ENCODE results near the gene PDZD2.

PDZD2 gene

DNA sequence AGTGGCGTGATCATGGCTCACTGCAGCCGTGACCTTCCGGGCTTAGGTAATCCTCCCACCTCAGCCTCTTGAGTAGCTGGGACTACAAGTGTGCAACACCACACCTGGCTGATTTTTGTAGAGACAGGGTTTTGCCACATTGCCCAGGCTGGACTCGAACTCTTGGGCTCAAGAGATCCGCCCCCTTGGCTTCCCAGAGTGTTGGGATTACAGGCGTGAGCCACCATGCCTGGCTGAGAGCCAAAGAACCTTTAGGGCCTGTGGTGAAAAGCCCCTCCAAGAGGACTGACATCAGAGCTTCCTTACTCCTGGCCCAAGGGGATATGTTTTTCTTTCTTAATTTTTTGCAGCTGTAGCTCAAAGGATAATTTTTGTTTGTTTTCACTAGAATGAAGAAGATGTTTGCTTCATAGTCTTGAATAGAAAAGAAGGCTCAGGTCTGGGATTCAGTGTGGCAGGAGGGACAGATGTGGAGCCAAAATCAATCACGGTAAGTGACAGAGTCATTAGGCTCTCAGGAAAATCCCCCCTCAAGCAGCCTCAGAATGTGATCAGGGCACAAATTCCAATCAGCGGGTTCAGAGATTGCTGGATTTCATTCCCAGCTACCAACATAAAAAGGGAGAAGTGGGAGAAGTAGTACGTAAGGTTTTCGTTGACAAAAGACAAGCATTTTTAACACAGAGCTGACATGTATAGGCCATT is 458.1 kb downstream of the PDZD2 start:
- no peak for ATAC-seq (replicated peaks)
- Mint-ChIP-seq H3K4me3 (no peak overlapping the region), H3K27me3 (no peaks in the 10 kb centered on the region), H3K27ac (no peak overlapping the region), H3K36me3 (peaks cover 10 to 30% of the 10 kb centered on the region in 2 donors), H3K4me1 (peaks cover 3 to 5% of the 10 kb centered on the region in 2 donors), H3K9me3 (no peaks in the 10 kb centered on the region)
- DNase-seq: no peak

DNA sequence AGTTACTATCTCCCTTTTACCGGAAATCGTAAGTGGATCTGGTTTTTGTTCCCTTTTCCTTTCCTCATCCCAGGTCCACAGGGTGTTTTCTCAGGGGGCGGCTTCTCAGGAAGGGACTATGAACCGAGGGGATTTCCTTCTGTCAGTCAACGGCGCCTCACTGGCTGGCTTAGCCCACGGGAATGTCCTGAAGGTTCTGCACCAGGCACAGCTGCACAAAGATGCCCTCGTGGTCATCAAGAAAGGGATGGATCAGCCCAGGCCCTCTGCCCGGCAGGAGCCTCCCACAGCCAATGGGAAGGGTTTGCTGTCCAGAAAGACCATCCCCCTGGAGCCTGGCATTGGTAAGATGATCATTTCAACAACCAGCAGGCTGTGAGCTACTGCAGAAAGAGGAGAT is 459.4 kb downstream of the PDZD2 start:
- peaks cover 15 to 40% of the 10 kb centered on the region in 2 donors for H3K36me3 Mint-ChIP-seq
- H3K27me3 Mint-ChIP-seq: no peaks in the 10 kb centered on the region
- H3K27ac Mint-ChIP-seq: no peak overlapping the region
- H3K4me1 Mint-ChIP-seq: peaks cover under 1 to 6% of the 10 kb centered on the region in 2 donors
- H3K9me3 Mint-ChIP-seq: no peaks in the 10 kb centered on the region
- no peak overlapping the region for H3K4me3 Mint-ChIP-seq
- DNase-seq (no peak), ATAC-seq (replicated peaks) (no peak)

DNA sequence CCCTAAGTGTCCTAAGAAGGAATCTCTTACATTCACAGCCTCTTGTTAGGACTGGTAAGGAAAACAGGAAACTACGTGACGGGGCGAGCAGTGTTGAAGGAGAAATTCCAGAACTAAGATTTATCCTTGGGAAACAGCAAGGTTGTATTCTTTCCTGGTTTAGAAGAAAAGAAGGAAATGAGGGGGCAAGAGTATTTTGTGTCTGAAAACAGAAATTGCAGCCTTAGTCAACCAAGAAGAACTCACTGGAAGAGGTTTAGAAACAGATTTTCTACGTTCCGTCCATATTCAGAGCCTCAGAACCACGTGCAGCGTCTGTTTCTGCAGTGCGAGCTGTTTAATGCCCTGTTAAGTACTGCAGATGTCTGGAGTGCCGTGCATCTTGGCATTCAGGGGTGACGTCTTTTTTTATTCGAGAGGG is 460.0 kb downstream of the PDZD2 start:
- Mint-ChIP-seq H3K4me1 (peaks cover 0 to 5% of the 10 kb centered on the region in 2 donors), H3K27me3 (no peaks in the 10 kb centered on the region), H3K27ac (no peak overlapping the region), H3K36me3 (peaks cover 20 to 45% of the 10 kb centered on the region in 2 donors), H3K9me3 (no peaks in the 10 kb centered on the region), H3K4me3 (no peak overlapping the region)
- no peak for DNase-seq
- no peak for ATAC-seq (replicated peaks)

GRCh38 chr5:32099486-32100035 is 460.6 kb downstream of the PDZD2 start:
- Mint-ChIP-seq H3K27me3 (no peaks in the 10 kb centered on the region), H3K27ac (no peak overlapping the region), H3K4me3 (no peak overlapping the region), H3K4me1 (peaks cover 0 to 5% of the 10 kb centered on the region in 2 donors), H3K36me3 (peaks cover 20 to 45% of the 10 kb centered on the region in 2 donors), H3K9me3 (no peaks in the 10 kb centered on the region)
- no peak for ATAC-seq (replicated peaks)
- no peak for DNase-seq

GRCh38 chr5:32100230-32100629 is 461.3 kb downstream of the PDZD2 start:
- DNase-seq (no peak), ATAC-seq (replicated peaks) (no peak)
- Mint-ChIP-seq H3K9me3 (no peaks in the 10 kb centered on the region), H3K4me3 (no peak overlapping the region), H3K4me1 (peaks cover 0 to 5% of the 10 kb centered on the region in 2 donors), H3K27me3 (no peaks in the 10 kb centered on the region), H3K27ac (no peak overlapping the region), H3K36me3 (peaks cover 25 to 50% of the 10 kb centered on the region in 2 donors)

DNA sequence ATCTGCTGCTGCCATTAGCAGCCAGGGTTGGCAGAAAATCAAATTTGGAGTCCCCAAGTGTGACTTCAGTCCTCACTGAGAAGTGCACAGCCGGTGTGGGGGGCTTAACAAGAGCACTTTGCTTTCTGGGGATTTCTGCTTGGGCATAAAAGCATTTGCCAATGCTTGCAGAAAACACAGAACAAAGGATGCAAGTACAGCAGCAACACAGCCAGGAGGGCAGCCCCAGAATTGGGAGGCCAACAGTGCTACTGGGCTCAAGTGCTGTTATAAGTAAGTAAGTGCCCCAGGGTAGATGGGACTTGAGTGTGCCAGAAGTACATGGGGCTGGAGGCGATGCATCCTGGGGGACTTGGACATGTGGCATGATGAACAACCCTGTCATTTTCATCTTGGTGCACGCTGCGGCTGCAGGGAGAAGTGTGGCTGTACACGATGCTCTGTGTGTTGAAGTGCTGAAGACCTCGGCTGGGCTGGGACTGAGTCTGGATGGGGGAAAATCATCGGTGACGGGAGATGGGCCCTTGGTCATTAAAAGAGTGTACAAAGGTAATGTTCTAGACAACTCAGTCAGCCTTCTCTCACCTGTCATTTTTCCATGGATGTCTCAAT is 461.9 kb downstream of the PDZD2 start:
- peaks cover 25 to 55% of the 10 kb centered on the region in 2 donors for H3K36me3 Mint-ChIP-seq
- ATAC-seq (replicated peaks) (no peak), DNase-seq (no peak)
- H3K27ac Mint-ChIP-seq: no peak overlapping the region
- no peaks in the 10 kb centered on the region for H3K27me3 Mint-ChIP-seq
- peaks cover 0 to 5% of the 10 kb centered on the region in 2 donors for H3K4me1 Mint-ChIP-seq
- no peaks in the 10 kb centered on the region for H3K9me3 Mint-ChIP-seq
- no peak overlapping the region for H3K4me3 Mint-ChIP-seq

GRCh38 chr5:32102254-32102986 is 463.5 kb downstream of the PDZD2 start:
- ATAC-seq (replicated peaks) (no peak), DNase-seq (no peak)
- H3K36me3 Mint-ChIP-seq: peaks cover 25 to 55% of the 10 kb centered on the region in 2 donors
- H3K27me3 Mint-ChIP-seq: no peaks in the 10 kb centered on the region
- H3K4me1 Mint-ChIP-seq: peaks cover 0 to 5% of the 10 kb centered on the region in 2 donors
- no peaks in the 10 kb centered on the region for H3K9me3 Mint-ChIP-seq
- H3K27ac Mint-ChIP-seq: no peak overlapping the region
- no peak overlapping the region for H3K4me3 Mint-ChIP-seq

GRCh38 chr5:32103521-32103920 is 464.6 kb downstream of the PDZD2 start:
- Mint-ChIP-seq H3K27ac (no peak overlapping the region), H3K27me3 (no peaks in the 10 kb centered on the region), H3K4me3 (no peak overlapping the region), H3K36me3 (peaks cover 22 to 55% of the 10 kb centered on the region in 2 donors), H3K9me3 (no peaks in the 10 kb centered on the region), H3K4me1 (peaks cover 0 to 5% of the 10 kb centered on the region in 2 donors)
- ATAC-seq (replicated peaks) (no peak), DNase-seq (no peak)

- DNase-seq (no peak), ATAC-seq (replicated peaks) (no peak)
- peaks cover 2 to 8% of the 10 kb centered on the region in 2 donors for H3K4me1 Mint-ChIP-seq
- peaks cover 26 to 47% of the 10 kb centered on the region in 2 donors for H3K36me3 Mint-ChIP-seq
- no peak overlapping the region for H3K27ac Mint-ChIP-seq
- H3K9me3 Mint-ChIP-seq: no peaks in the 10 kb centered on the region
- H3K4me3 Mint-ChIP-seq: no peak overlapping the region
- H3K27me3 Mint-ChIP-seq: no peaks in the 10 kb centered on the region
Measured at GRCh38 chr5:32107291-32107690, 468.4 kb downstream of the PDZD2 start.

GRCh38 chr5:32108167-32108566 is 469.2 kb downstream of the PDZD2 start:
- Mint-ChIP-seq H3K27ac (no peak overlapping the region), H3K36me3 (peaks cover 25 to 44% of the 10 kb centered on the region in 2 donors), H3K9me3 (no peaks in the 10 kb centered on the region), H3K4me3 (no peak overlapping the region), H3K4me1 (peaks cover 2 to 6% of the 10 kb centered on the region in 2 donors), H3K27me3 (no peaks in the 10 kb centered on the region)
- no peak for DNase-seq
- no peak for ATAC-seq (replicated peaks)

DNA sequence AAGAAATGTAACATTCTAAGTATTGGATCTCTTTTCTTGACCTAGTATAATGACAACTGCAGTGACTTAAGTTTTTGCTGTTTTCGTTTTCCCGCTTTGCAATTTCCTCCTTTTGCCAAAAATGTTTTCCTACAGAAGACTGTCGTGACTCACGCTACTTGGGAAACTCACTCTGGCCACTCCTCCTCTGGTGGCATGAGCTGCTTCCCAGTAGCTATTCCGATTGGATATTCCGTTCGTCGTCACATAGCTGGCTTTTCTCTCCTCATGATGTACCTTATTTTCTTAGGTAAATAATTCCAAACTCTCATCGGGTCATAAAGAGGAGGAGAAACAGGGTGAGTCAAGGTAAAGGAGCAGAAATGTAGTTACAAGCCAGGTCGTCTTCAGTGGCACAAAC is 470.3 kb downstream of the PDZD2 start:
- Mint-ChIP-seq H3K9me3 (no peaks in the 10 kb centered on the region), H3K4me1 (peaks cover 2 to 6% of the 10 kb centered on the region in 2 donors), H3K36me3 (peaks cover 20 to 43% of the 10 kb centered on the region in 2 donors), H3K27ac (no peak overlapping the region), H3K4me3 (no peak overlapping the region), H3K27me3 (no peaks in the 10 kb centered on the region)
- DNase-seq (no peak), ATAC-seq (replicated peaks) (no peak)

DNA sequence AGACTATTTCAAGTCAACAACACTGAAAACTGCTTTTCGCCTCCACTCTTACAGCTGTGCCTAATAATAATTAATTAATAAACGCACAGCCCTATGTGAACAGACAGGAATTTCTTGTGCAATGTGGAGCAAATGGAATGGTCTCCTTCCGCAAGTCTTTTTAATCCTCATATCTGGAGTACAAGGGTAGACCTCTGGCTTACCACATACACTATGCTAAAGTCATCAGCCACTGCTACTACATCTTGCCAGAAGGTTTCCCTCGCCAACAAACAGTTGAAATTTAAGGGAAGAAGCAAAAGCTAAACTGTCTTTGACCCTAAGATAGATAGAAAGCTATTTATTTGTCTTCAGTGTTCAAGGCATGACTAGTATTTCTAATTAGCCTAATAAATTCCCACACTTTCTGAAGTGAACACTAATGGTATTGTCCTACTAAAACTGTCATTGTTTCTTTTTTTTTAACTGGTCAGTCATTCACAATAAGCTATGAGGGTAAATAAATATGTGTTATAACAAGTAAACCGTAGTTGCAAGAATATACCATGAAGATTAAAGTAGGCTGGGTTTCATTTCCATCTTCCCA is 471.3 kb downstream of the PDZD2 start:
- Mint-ChIP-seq H3K4me1 (peaks cover 2 to 6% of the 10 kb centered on the region in 2 donors), H3K4me3 (no peak overlapping the region), H3K36me3 (peaks cover 16 to 38% of the 10 kb centered on the region in 2 donors), H3K27ac (no peak overlapping the region), H3K27me3 (no peaks in the 10 kb centered on the region), H3K9me3 (no peaks in the 10 kb centered on the region)
- ATAC-seq (replicated peaks): no peak
- DNase-seq: no peak

GRCh38 chr5:32115985-32116384 is 477.1 kb downstream of the PDZD2 start:
- Mint-ChIP-seq H3K27ac (peak overlapping the region; percentile 64), H3K27me3 (no peaks in the 10 kb centered on the region)
- DNase-seq: no peak

More at GRCh38 chr5:32115985-32116384, 477.1 kb downstream of the PDZD2 start:
- Mint-ChIP-seq H3K4me3 (no peak overlapping the region), H3K4me1 (peaks cover 13 to 29% of the 10 kb centered on the region in 2 donors), H3K36me3 (peaks cover 23 to 46% of the 10 kb centered on the region in 2 donors), H3K9me3 (no peaks in the 10 kb centered on the region)
- ATAC-seq (replicated peaks): no peak

Data from stimulated activated naive B cell treated with anti-CD40 and anti-IgM and Interleukin-4, amounts not matched to agents 10 μg/mL and 1 μg/mL and 100 μg/mL, for 72 hours (primary cell).